ENCODE data around the gene ZNF532. TPM values are rescaled to one million over a fixed set of nuclear protein-coding genes. Genes with fewer than 3 reads are reported as not detected.
A peak's percentile ranks its signal among the peaks of the same experiment; 100 is the strongest.

The ZNF532 gene
- total RNA-seq, 1 donor from 2014 or later, result 41.3 TPM

GRCh38 chr18:58992301-58993231, 127.9 kb downstream of the ZNF532 start:
- no peak for FAIRE-seq

GRCh38 chr18:58993260-58993659, 128.6 kb downstream of the ZNF532 start:
- Histone ChIP-seq H3K36me3 (ENCODE audit: control insufficient read depth, insufficient read depth, low read length) (no peaks in the 10 kb centered on the region), H3K4me3 (ENCODE audit: low read depth, low read length) (no peak overlapping the region), H3K27me3 (ENCODE audit: control insufficient read depth, insufficient read depth, low read length) (no peaks in the 10 kb centered on the region)
- FAIRE-seq, result no peak
- TF ChIP-seq CTCF (IDR thresholded peaks at IDR 0.05; ENCODE audit: insufficient read depth, low read length, severe bottlenecking), result no peak
- DNase-seq (ENCODE audit: low read depth), result peak; percentile 82

More at GRCh38 chr18:58992301-58993231, 127.9 kb downstream of the ZNF532 start:
- H3K4me3 ChIP-seq (ENCODE audit: low read depth, low read length), result no peak overlapping the region
- no peaks in the 10 kb centered on the region for H3K27me3 ChIP-seq (ENCODE audit: control insufficient read depth, insufficient read depth, low read length)
- no peaks in the 10 kb centered on the region for H3K36me3 ChIP-seq (ENCODE audit: control insufficient read depth, insufficient read depth, low read length)
- TF ChIP-seq CTCF (IDR thresholded peaks at IDR 0.05; ENCODE audit: insufficient read depth, low read length, severe bottlenecking), result no peak
- DNase-seq (ENCODE audit: low read depth), result peak; percentile 69

GRCh38 chr18:58995663-58996062, 131.0 kb downstream of the ZNF532 start:
- H3K4me3 ChIP-seq (ENCODE audit: low read depth, low read length), result no peak overlapping the region
- H3K27me3 ChIP-seq (ENCODE audit: control insufficient read depth, insufficient read depth, low read length), result no peaks in the 10 kb centered on the region
- FAIRE-seq (no peak), DNase-seq (ENCODE audit: low read depth) (no peak)
- TF ChIP-seq CTCF (IDR thresholded peaks at IDR 0.05; ENCODE audit: insufficient read depth, low read length, severe bottlenecking), result no peak
- H3K36me3 ChIP-seq (ENCODE audit: control insufficient read depth, insufficient read depth, low read length), result no peaks in the 10 kb centered on the region

GRCh38 chr18:58996131-58996641, 131.5 kb downstream of the ZNF532 start:
- Histone ChIP-seq H3K4me3 (ENCODE audit: low read depth, low read length) (no peak overlapping the region), H3K27me3 (ENCODE audit: control insufficient read depth, insufficient read depth, low read length) (no peaks in the 10 kb centered on the region), H3K36me3 (ENCODE audit: control insufficient read depth, insufficient read depth, low read length) (no peaks in the 10 kb centered on the region)
- TF ChIP-seq CTCF (IDR thresholded peaks at IDR 0.05; ENCODE audit: insufficient read depth, low read length, severe bottlenecking), result no peak
- DNase-seq (ENCODE audit: low read depth) (peak; percentile 35), FAIRE-seq (peak; percentile 43)

- no peak for FAIRE-seq
- H3K36me3 ChIP-seq (ENCODE audit: control insufficient read depth, insufficient read depth, low read length), result no peaks in the 10 kb centered on the region
- TF ChIP-seq CTCF (IDR thresholded peaks at IDR 0.05; ENCODE audit: insufficient read depth, low read length, severe bottlenecking), result no peak
- no peak for DNase-seq (ENCODE audit: low read depth)
- no peaks in the 10 kb centered on the region for H3K27me3 ChIP-seq (ENCODE audit: control insufficient read depth, insufficient read depth, low read length)
- H3K4me3 ChIP-seq (ENCODE audit: low read depth, low read length), result no peak overlapping the region
Observed at GRCh38 chr18:58996696-58997095, 132.0 kb downstream of the ZNF532 start.

Measured in bronchial epithelial cell (primary cell).